AG04450 (cell line): ENCODE measurements around the gene KRT76. TPM values are rescaled to one million over a fixed set of nuclear protein-coding genes. Genes with fewer than 3 reads are reported as not detected.

Source experiments
- CTCF ChIA-PET: fragments of 300-600, 350-600 bp; formaldehyde crosslinking; extraction: SDS; loops from one replicate; lab custom pipeline; 2022; ENCODE audit warnings: antibody characterized with exemption, inconsistent platforms; lab: Charles Lee
- POLR2A ChIA-PET: fragments of 350-600 bp; formaldehyde crosslinking; extraction: SDS; loops from one replicate; lab custom pipeline; 2021; ENCODE audit warnings: antibody characterized with exemption, inconsistent platforms; lab: Yijun Ruan, JAX
- DNase-seq: peaks from one replicate; pipeline ENCODE4 v3.0.0-alpha.2; 2011; ENCODE audit warnings: low read depth, low spot score
- H3K27ac ChIP-seq: one replicate; pipeline ENCODE4 v1.5.1; 2012; ENCODE audit warnings: low read depth, low read length, control low read depth
- H3K27me3 ChIP-seq: one replicate; pipeline ENCODE4 v1.6.0; 2012; ENCODE audit warnings: low read length; ENCODE audit not compliant: control insufficient read depth, insufficient read depth
- H3K4me3 ChIP-seq: 2 replicates; pipeline ENCODE4 v1.5.1; 2011; ENCODE audit warnings: mild to moderate bottlenecking, low read depth, low read length, control low read depth
- H3K9me3 ChIP-seq: 2 replicates; pipeline ENCODE4 v1.5.1; 2012; ENCODE audit warnings: low read length; ENCODE audit not compliant: control insufficient read depth, insufficient read depth
- CTCF ChIP-seq: IDR thresholded peaks from 2 replicates; pipeline ENCODE4 v1.5.1; 2011; ENCODE audit warnings: low read depth, low read length, control low read depth, inconsistent platforms
- polyA plus RNA-seq: library from polyadenylated mRNA; depleted of rRNA; stranded (reverse); fragments of >200 nt; gene quantifications from 2 replicates; pipeline ENCODE4 v1.2.3, GENCODE V29; 2011

KRT76 gene
- polyA plus RNA-seq, 1 experiment: not detected

- no peak for TF ChIP-seq CTCF
- Histone ChIP-seq H3K27me3 (peaks cover 18% of the 10 kb centered on the region), H3K27ac (no peak overlapping the region), H3K4me3 (no peak overlapping the region), H3K9me3 (no peaks in the 10 kb centered on the region)
- ChIA-PET POLR2A (no interaction called here), CTCF (interaction anchor here (0.9 to 1.4 kb wide), 2 partner anchors 8 to 60 kb away, joined by 3 to 4 read pairs; no protein-coding TSS in a partner anchor)
- no peak for DNase-seq
Observed at GRCh38 chr12:52819731-52820510, 42.8 kb upstream of the KRT76 start.

GRCh38 chr12:52818887-52819420, 41.8 kb upstream of the KRT76 start:
- Histone ChIP-seq H3K4me3 (no peak overlapping the region), H3K9me3 (no peaks in the 10 kb centered on the region), H3K27me3 (peaks cover 19% of the 10 kb centered on the region), H3K27ac (no peak overlapping the region)
- CTCF ChIA-PET: interaction anchor here (1.4 kb wide), 1 partner anchor 61 kb away, joined by 3 read pairs; no protein-coding TSS in a partner anchor
- DNase-seq: no peak
- TF ChIP-seq CTCF: no peak
- POLR2A ChIA-PET: no interaction called here

GRCh38 chr12:52818388-52818787, 41.2 kb upstream of the KRT76 start:
- no peaks in the 10 kb centered on the region for H3K9me3 ChIP-seq
- POLR2A ChIA-PET: no interaction called here
- DNase-seq: no peak
- H3K27ac ChIP-seq: no peak overlapping the region
- TF ChIP-seq CTCF: no peak
- H3K27me3 ChIP-seq: peaks cover 22% of the 10 kb centered on the region
- CTCF ChIA-PET: no interaction called here
- no peak overlapping the region for H3K4me3 ChIP-seq

GRCh38 chr12:52817699-52818238, 40.6 kb upstream of the KRT76 start:
- POLR2A ChIA-PET: no interaction called here
- CTCF ChIA-PET: interaction anchor here (1.4 kb wide), 1 partner anchor 67 kb away, joined by 3 read pairs; no protein-coding TSS in a partner anchor

More at GRCh38 chr12:52817699-52818238, 40.6 kb upstream of the KRT76 start:
- H3K27me3 ChIP-seq: peaks cover 25% of the 10 kb centered on the region
- no peak for TF ChIP-seq CTCF
- no peaks in the 10 kb centered on the region for H3K9me3 ChIP-seq
- H3K27ac ChIP-seq: no peak overlapping the region
- no peak for DNase-seq
- no peak overlapping the region for H3K4me3 ChIP-seq
